Neural cell (in vitro differentiated cells): ENCODE results near the gene SLC35B2. TPM values are rescaled to one million over a fixed set of nuclear protein-coding genes. Genes with fewer than 3 reads are reported as not detected.

Source experiments
- H2AFZ ChIP-seq: fragments of 200-600, 300-800 bp; sonication (generic), shearing (Covaris generic); 2 replicates; pipeline ENCODE4 v1.6.0; 2014; ENCODE audit warnings: low read depth, mild to moderate bottlenecking, antibody characterized with exemption, low read length, moderate library complexity
- H3F3A ChIP-seq: fragments of 200-600 bp; shearing (Covaris generic); 2 replicates; pipeline ENCODE4 v1.6.1; 2016; ENCODE audit warnings: mild to moderate bottlenecking, moderate library complexity, mixed read lengths, antibody characterized with exemption, low read length; ENCODE audit not compliant: insufficient read depth, poor library complexity, severe bottlenecking
- H3K27ac ChIP-seq: fragments of 200-600, 300-800 bp; sonication (generic), shearing (Covaris generic); 2 replicates; pipeline ENCODE4 v1.5.1; 2014; ENCODE audit warnings: mild to moderate bottlenecking, low read length, moderate library complexity
- H3K27me3 ChIP-seq: fragments of 300-800, 200-600 bp; sonication (generic), shearing (Covaris generic); 2 replicates; pipeline ENCODE4 v1.6.0; 2014; ENCODE audit warnings: mild to moderate bottlenecking, low read depth, low read length, moderate library complexity; ENCODE audit not compliant: insufficient read depth
- H3K36me3 ChIP-seq: fragments of 300-800, 200-600 bp; sonication (generic), shearing (Covaris generic); 2 replicates; pipeline ENCODE4 v1.5.1; 2014; ENCODE audit warnings: mild to moderate bottlenecking, antibody characterized with exemption, low read length, moderate library complexity; ENCODE audit not compliant: insufficient read depth
- H3K4me2 ChIP-seq: fragments of 300-800, 200-600 bp; sonication (generic), shearing (Covaris generic); 2 replicates; pipeline ENCODE4 v1.6.0; 2014; ENCODE audit warnings: mild to moderate bottlenecking, low read length
- H3K4me3 ChIP-seq: fragments of 300-800, 200-600 bp; sonication (generic), shearing (Covaris generic); 2 replicates; pipeline ENCODE4 v1.5.1; 2014; ENCODE audit warnings: mild to moderate bottlenecking, low read length, moderate library complexity
- H3K79me2 ChIP-seq: fragments of 200-600 bp; shearing (Covaris generic); replicated peaks from 2 replicates; pipeline ENCODE4 v1.6.0; 2014; ENCODE audit warnings: mild to moderate bottlenecking, low read length, moderate library complexity; ENCODE audit not compliant: insufficient read depth
- H3K9ac ChIP-seq: fragments of 300-800, 200-600 bp; sonication (generic), shearing (Covaris generic); 2 replicates; pipeline ENCODE4 v1.6.1; 2016; ENCODE audit warnings: mild to moderate bottlenecking, low read length, mixed read lengths
- H3K9me2 ChIP-seq: fragments of 200-600 bp; shearing (Covaris generic); 2 replicates; pipeline ENCODE4 v1.6.1; 2016; ENCODE audit warnings: mild to moderate bottlenecking, low read length, mixed read lengths; ENCODE audit not compliant: insufficient read depth
- H3K9me3 ChIP-seq: fragments of 200-600, 300-800 bp; sonication (generic), shearing (Covaris generic); 2 replicates; pipeline ENCODE4 v1.6.1; 2016; ENCODE audit warnings: mild to moderate bottlenecking, mixed run types, low read length, moderate library complexity, mixed read lengths
- H4K20me1 ChIP-seq: fragments of 200-600 bp; shearing (Covaris generic); 2 replicates; pipeline ENCODE4 v1.6.1; 2016; ENCODE audit warnings: mild to moderate bottlenecking, mixed run types; ENCODE audit not compliant: insufficient read depth
- EP300 ChIP-seq: fragments of 450-650 bp; conservative IDR thresholded peaks from 2 replicates; pipeline ENCODE4 v1.6.1; 2014; ENCODE audit warnings: antibody characterized with exemption, mild to moderate bottlenecking, moderate library complexity; ENCODE audit not compliant: poor library complexity, severe bottlenecking
- MXI1 ChIP-seq: fragments of 450-650 bp; conservative IDR thresholded peaks from 2 replicates; pipeline ENCODE4 v1.6.1; 2014; ENCODE audit warnings: antibody characterized with exemption, mild to moderate bottlenecking; ENCODE audit not compliant: poor library complexity, severe bottlenecking
- POLR2AphosphoS5 ChIP-seq: IDR thresholded peaks from 2 replicates; pipeline ENCODE4 v1.6.1; 2012
- TAF1 ChIP-seq: IDR thresholded peaks from 2 replicates; pipeline ENCODE4 v1.6.1; 2012; ENCODE audit warnings: low read depth
- polyA plus RNA-seq: library from polyadenylated mRNA; depleted of rRNA; stranded (reverse); fragments of >200 nt; gene quantifications from 2 replicates; pipeline ENCODE4 v1.2.3, GENCODE V29; 2014
- TF ChIP-seq, protein P1 (sequence below): IDR thresholded peaks from 2 replicates; pipeline ENCODE4 v1.6.1; 2012; ENCODE audit warnings: borderline replicate concordance

Gene SLC35B2
- polyA plus RNA-seq, 1 donor from 2014 or later, result 44.5 TPM

DNA sequence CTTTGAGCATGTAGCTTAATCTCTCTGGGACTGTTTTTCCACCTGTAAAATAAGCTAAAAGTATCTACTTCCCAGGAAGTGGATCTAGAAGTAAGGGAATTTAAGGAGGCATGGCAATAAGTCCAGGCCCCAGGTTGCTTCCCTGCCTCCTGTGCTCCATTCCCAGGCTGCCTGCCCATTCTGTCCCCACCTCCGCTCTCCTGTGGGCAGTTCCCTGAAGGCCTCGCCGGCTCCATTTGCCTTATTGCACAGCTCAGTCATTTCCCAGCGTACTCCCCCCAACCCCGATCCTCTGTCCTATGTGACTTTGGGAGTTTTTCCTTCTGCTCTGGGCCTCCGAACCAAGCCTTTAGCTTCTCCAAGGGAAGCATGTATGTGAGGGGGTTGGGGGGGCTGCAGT lies 29.3 kb downstream of the SLC35B2 start:
- no peaks in the 10 kb centered on the region for H3K9me3 ChIP-seq
- H3K27me3 ChIP-seq, result no peaks in the 10 kb centered on the region
- H3K27ac ChIP-seq, result no peak overlapping the region
- TF ChIP-seq MXI1 (no peak), EP300 (no peak)
- TF ChIP-seq, protein P1, sequence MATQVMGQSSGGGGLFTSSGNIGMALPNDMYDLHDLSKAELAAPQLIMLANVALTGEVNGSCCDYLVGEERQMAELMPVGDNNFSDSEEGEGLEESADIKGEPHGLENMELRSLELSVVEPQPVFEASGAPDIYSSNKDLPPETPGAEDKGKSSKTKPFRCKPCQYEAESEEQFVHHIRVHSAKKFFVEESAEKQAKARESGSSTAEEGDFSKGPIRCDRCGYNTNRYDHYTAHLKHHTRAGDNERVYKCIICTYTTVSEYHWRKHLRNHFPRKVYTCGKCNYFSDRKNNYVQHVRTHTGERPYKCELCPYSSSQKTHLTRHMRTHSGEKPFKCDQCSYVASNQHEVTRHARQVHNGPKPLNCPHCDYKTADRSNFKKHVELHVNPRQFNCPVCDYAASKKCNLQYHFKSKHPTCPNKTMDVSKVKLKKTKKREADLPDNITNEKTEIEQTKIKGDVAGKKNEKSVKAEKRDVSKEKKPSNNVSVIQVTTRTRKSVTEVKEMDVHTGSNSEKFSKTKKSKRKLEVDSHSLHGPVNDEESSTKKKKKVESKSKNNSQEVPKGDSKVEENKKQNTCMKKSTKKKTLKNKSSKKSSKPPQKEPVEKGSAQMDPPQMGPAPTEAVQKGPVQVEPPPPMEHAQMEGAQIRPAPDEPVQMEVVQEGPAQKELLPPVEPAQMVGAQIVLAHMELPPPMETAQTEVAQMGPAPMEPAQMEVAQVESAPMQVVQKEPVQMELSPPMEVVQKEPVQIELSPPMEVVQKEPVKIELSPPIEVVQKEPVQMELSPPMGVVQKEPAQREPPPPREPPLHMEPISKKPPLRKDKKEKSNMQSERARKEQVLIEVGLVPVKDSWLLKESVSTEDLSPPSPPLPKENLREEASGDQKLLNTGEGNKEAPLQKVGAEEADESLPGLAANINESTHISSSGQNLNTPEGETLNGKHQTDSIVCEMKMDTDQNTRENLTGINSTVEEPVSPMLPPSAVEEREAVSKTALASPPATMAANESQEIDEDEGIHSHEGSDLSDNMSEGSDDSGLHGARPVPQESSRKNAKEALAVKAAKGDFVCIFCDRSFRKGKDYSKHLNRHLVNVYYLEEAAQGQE, result no peak
- H3K4me3 ChIP-seq, result no peak overlapping the region
- no peak overlapping the region for H3K4me2 ChIP-seq
- H3K36me3 ChIP-seq, result no peaks in the 10 kb centered on the region
- H3K79me2 ChIP-seq, result peaks cover 3% of the 10 kb centered on the region
- H3K9ac ChIP-seq, result no peak overlapping the region
- H2AFZ ChIP-seq, result no peak overlapping the region
- H4K20me1 ChIP-seq, result no peaks in the 10 kb centered on the region
- H3K9me2 ChIP-seq, result no peaks in the 10 kb centered on the region
- H3F3A ChIP-seq, result no peaks in the 10 kb centered on the region

DNA sequence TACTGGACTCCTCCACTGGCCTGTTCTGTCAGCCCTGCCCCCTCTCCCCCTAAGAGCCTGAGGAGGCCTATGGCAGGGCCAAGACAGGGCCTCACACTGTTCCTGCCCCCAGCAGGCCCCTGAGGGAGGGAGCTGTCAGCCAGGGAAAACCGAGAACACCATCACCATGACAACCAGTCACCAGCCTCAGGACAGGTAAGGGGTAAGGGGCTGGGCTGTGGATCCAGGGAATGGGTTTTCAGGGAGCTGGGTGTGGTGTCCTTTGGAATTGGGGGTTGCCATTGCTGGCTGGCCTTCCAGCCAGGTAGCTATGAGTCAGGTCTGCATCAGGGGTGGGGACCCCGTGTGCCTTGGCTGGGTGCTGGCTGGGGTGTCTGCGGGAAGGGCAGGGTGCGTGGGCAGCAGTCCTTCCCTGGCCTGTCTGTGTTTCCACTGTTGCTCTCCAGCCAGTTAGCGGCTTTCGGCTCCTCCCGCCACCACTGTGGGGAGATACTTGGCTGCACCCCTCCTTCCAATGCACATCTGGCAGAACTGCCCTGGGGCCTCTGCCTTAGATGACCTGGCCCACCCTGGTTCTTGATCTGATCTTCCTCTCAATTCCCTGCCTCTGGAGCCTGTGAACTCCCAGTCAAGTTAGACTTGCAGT lies 30.1 kb downstream of the SLC35B2 start:
- Histone ChIP-seq H4K20me1 (no peaks in the 10 kb centered on the region), H3F3A (no peaks in the 10 kb centered on the region), H3K4me2 (peak overlapping the region; percentile 65), H3K27me3 (no peaks in the 10 kb centered on the region), H3K36me3 (no peaks in the 10 kb centered on the region), H3K9me3 (no peaks in the 10 kb centered on the region), H3K4me3 (peak overlapping the region; percentile 57), H2AFZ (peak overlapping the region; percentile 78), H3K9me2 (no peaks in the 10 kb centered on the region), H3K27ac (peak overlapping the region; percentile 75), H3K9ac (peak overlapping the region; percentile 62), H3K79me2 (peaks cover 3% of the 10 kb centered on the region)
- TF ChIP-seq POLR2AphosphoS5, result peak; percentile 13
- peak; percentile 24 for TF ChIP-seq EP300
- TF ChIP-seq, protein P1, result peak; percentile 8
- no peak for TF ChIP-seq TAF1
